22Rv1 (cell line): ENCODE results near the gene PLEK.

Source experiments
- ZFX ChIP-seq: fragments of 450-650 bp; IDR thresholded peaks from 2 replicates; pipeline ENCODE4 v1.6.1; 2017; ENCODE audit warnings: antibody characterized with exemption, borderline replicate concordance
- TF ChIP-seq, protein P1 (sequence below): fragments of 450-650 bp; IDR thresholded peaks from 2 replicates; pipeline ENCODE4 v1.5.1; 2017; ENCODE audit warnings: mild to moderate bottlenecking

DNA sequence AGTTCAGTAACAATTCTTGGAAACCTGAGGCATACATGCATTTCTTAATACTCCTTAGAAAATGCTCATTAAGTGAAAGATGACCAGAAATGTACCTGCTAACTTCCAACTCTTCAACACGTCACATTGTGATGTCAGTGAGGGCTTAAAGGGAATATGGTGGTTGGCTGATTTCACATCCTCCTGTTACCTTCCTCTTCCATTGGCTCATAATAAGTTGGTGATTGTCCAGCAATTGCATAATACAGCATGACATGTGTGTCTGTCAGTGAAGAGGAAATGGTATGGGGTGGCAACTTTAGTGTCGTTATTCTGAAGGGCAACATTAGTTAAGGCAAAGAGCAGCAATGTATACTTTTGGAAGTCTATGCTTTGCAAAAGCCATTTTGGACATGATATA is 26.0 kb downstream of the PLEK start:
- TF ChIP-seq, protein P1, sequence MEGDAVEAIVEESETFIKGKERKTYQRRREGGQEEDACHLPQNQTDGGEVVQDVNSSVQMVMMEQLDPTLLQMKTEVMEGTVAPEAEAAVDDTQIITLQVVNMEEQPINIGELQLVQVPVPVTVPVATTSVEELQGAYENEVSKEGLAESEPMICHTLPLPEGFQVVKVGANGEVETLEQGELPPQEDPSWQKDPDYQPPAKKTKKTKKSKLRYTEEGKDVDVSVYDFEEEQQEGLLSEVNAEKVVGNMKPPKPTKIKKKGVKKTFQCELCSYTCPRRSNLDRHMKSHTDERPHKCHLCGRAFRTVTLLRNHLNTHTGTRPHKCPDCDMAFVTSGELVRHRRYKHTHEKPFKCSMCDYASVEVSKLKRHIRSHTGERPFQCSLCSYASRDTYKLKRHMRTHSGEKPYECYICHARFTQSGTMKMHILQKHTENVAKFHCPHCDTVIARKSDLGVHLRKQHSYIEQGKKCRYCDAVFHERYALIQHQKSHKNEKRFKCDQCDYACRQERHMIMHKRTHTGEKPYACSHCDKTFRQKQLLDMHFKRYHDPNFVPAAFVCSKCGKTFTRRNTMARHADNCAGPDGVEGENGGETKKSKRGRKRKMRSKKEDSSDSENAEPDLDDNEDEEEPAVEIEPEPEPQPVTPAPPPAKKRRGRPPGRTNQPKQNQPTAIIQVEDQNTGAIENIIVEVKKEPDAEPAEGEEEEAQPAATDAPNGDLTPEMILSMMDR = no peak
- TF ChIP-seq ZFX = no peak
